H9 (cell line): ENCODE results near the gene NTRK2. TPM values are rescaled to one million over a fixed set of nuclear protein-coding genes. Genes with fewer than 3 reads are reported as not detected.

Experiments used
- DNase-seq: peaks from one replicate; pipeline ENCODE4 v3.0.0-alpha.2; 2017
- H2AFZ ChIP-seq: one replicate; pipeline ENCODE4 v1.6.1; 2013; ENCODE audit warnings: mild to moderate bottlenecking, low read length, control low read depth, moderate library complexity
- H2AK5ac ChIP-seq: 2 replicates; pipeline ENCODE4 v1.6.1; 2013; ENCODE audit warnings: low read length, control low read depth, mixed read lengths; ENCODE audit not compliant: insufficient read length
- H2BK120ac ChIP-seq: one replicate; pipeline ENCODE4 v1.6.1; 2013; ENCODE audit warnings: low read depth, mild to moderate bottlenecking, low read length, control low read depth, inconsistent platforms; ENCODE audit not compliant: poor library complexity, severe bottlenecking
- H2BK12ac ChIP-seq: 2 replicates; pipeline ENCODE4 v1.6.1; 2013; ENCODE audit warnings: low read length, control low read depth, mixed read lengths, low read depth; ENCODE audit not compliant: insufficient read length
- H2BK15ac ChIP-seq: 2 replicates; pipeline ENCODE4 v1.6.1; 2013; ENCODE audit warnings: low read depth, low read length, control low read depth
- H2BK20ac ChIP-seq: one replicate; pipeline ENCODE4 v1.6.1; 2013; ENCODE audit warnings: low read depth, mild to moderate bottlenecking, low read length, control low read depth, inconsistent platforms; ENCODE audit not compliant: poor library complexity, severe bottlenecking
- H2BK5ac ChIP-seq: 2 replicates; pipeline ENCODE4 v1.6.1; 2013; ENCODE audit warnings: low read length, control low read depth, mixed read lengths; ENCODE audit not compliant: insufficient read length
- H3K14ac ChIP-seq: 2 replicates; pipeline ENCODE4 v1.6.1; 2013; ENCODE audit warnings: low read length, control low read depth; ENCODE audit not compliant: insufficient read depth
- H3K18ac ChIP-seq: 2 replicates; pipeline ENCODE4 v1.6.1; 2013; ENCODE audit warnings: low read depth, mild to moderate bottlenecking, mixed read lengths, low read length, control low read depth; ENCODE audit not compliant: insufficient read length
- H3K23ac ChIP-seq: 2 replicates; pipeline ENCODE4 v1.6.1; 2013; ENCODE audit warnings: low read length, control low read depth, mixed read lengths, low read depth; ENCODE audit not compliant: insufficient read length
- H3K23me2 ChIP-seq: 2 replicates; pipeline ENCODE4 v1.6.1; 2013; ENCODE audit warnings: low read depth, mild to moderate bottlenecking, mixed read lengths, low read length, control low read depth; ENCODE audit not compliant: insufficient read length, poor library complexity, severe bottlenecking
- H3K27ac ChIP-seq: 2 replicates; pipeline ENCODE4 v1.5.1; 2013; ENCODE audit warnings: low read length, control low read depth, mixed read lengths, low read depth; ENCODE audit not compliant: insufficient read length
- H3K27me3 ChIP-seq: 2 replicates; pipeline ENCODE4 v1.6.1; 2013; ENCODE audit warnings: low read length, control low read depth, inconsistent platforms; ENCODE audit not compliant: insufficient read depth
- H3K4ac ChIP-seq: 2 replicates; pipeline ENCODE4 v1.6.1; 2013; ENCODE audit warnings: low read depth, mild to moderate bottlenecking, control low read depth, inconsistent platforms, low read length, moderate library complexity
- H3K4me1 ChIP-seq: 2 replicates; pipeline ENCODE4 v1.6.1; 2013; ENCODE audit warnings: low read length, control low read depth, inconsistent platforms; ENCODE audit not compliant: insufficient read depth
- H3K4me2 ChIP-seq: 2 replicates; pipeline ENCODE4 v1.6.1; 2013; ENCODE audit warnings: low read length, control low read depth, mixed read lengths; ENCODE audit not compliant: insufficient read length, insufficient read depth
- H3K56ac ChIP-seq: 2 replicates; pipeline ENCODE4 v1.6.1; 2013; ENCODE audit warnings: low read depth, mild to moderate bottlenecking, mixed read lengths, low read length, control low read depth; ENCODE audit not compliant: insufficient read length
- H3K79me1 ChIP-seq: 2 replicates; pipeline ENCODE4 v1.6.1; 2013; ENCODE audit warnings: low read depth, mild to moderate bottlenecking, moderate library complexity, low read length, control low read depth, inconsistent platforms; ENCODE audit not compliant: insufficient read depth, poor library complexity, severe bottlenecking
- H3K79me2 ChIP-seq: 2 replicates; pipeline ENCODE4 v1.6.1; 2013; ENCODE audit warnings: low read length, control low read depth, inconsistent platforms; ENCODE audit not compliant: insufficient read depth
- H3K9ac ChIP-seq: 2 replicates; pipeline ENCODE4 v1.6.1; 2013; ENCODE audit warnings: low read length, control low read depth, mixed read lengths; ENCODE audit not compliant: insufficient read length; ENCODE audit errors: extremely low read depth
- H3K9me3 ChIP-seq: one replicate; pipeline ENCODE4 v1.6.1; 2013; ENCODE audit warnings: low read depth, low read length, inconsistent platforms; ENCODE audit not compliant: control insufficient read depth
- H3T11ph ChIP-seq: one replicate; pipeline ENCODE4 v1.6.1; 2013; ENCODE audit warnings: mild to moderate bottlenecking, low read length, control low read depth, inconsistent platforms
- H4K20me1 ChIP-seq: one replicate; pipeline ENCODE4 v1.6.1; 2013; ENCODE audit not compliant: control insufficient read depth, insufficient read length, insufficient read depth
- H4K5ac ChIP-seq: 2 replicates; pipeline ENCODE4 v1.6.1; 2013; ENCODE audit warnings: low read depth, mild to moderate bottlenecking, mixed read lengths, low read length, control low read depth; ENCODE audit not compliant: insufficient read length
- H4K8ac ChIP-seq: replicated peaks from 2 replicates; pipeline ENCODE4 v1.6.1; 2013; ENCODE audit warnings: low read length, control low read depth, mixed read lengths, low read depth; ENCODE audit not compliant: insufficient read length
- H4K91ac ChIP-seq: 2 replicates; pipeline ENCODE4 v1.6.1; 2013; ENCODE audit warnings: low read depth, mild to moderate bottlenecking, moderate library complexity, mixed read lengths, low read length, control low read depth; ENCODE audit not compliant: insufficient read length
- H3K27ac Mint-ChIP-seq, 3 experiments: 2 replicates in 2 of 3; 3 replicates in 1 of 3; pipeline ENCODE4 v1.8.0; 2020 to 2021; ENCODE audit warnings: mixed read lengths in 3 of 3, mild to moderate bottlenecking in 1 of 3, moderate library complexity in 1 of 3
- H3K27me3 Mint-ChIP-seq: 2 replicates; pipeline ENCODE4 v1.8.0; 2021; ENCODE audit warnings: low read depth, mild to moderate bottlenecking, moderate library complexity, mixed read lengths
- H3K36me3 Mint-ChIP-seq, 3 experiments: 2 replicates in 2 of 3; 3 replicates in 1 of 3; pipeline ENCODE4 v1.8.0; 2020 to 2021; ENCODE audit warnings: low read depth in 3 of 3, mixed read lengths in 3 of 3; ENCODE audit not compliant: insufficient read depth in 1 of 3
- H3K4me1 Mint-ChIP-seq, 2 experiments: 2 replicates each; pipeline ENCODE4 v1.8.0; 2020; ENCODE audit warnings: mixed read lengths in 2 of 2
- H3K4me3 Mint-ChIP-seq, 2 experiments: 2 replicates in 1 of 2; 3 replicates in 1 of 2; pipeline ENCODE4 v1.8.0; 2020 to 2021; ENCODE audit warnings: mild to moderate bottlenecking in 2 of 2, mixed read lengths in 2 of 2, moderate library complexity in 1 of 2
- H3K9me3 Mint-ChIP-seq, 2 experiments: 2 replicates in 1 of 2; 3 replicates in 1 of 2; pipeline ENCODE4 v1.8.0; 2020; ENCODE audit warnings: mild to moderate bottlenecking in 2 of 2, mixed read lengths in 2 of 2, moderate library complexity in 1 of 2
- CTCF ChIP-seq: fragments of 200-600 bp; sonication (generic); conservative IDR thresholded peaks from 3 replicates; pipeline ENCODE4 v1.8.0; 2021; ENCODE audit warnings: antibody characterized with exemption, mild to moderate bottlenecking
- whole genome bisulfite sequencing: extraction: QIAGEN DNeasy Blood & Tissue Kit; methylation state at CpG from one replicate; pipeline ENCODE4 v1.1.7; 2013; ENCODE audit warnings: missing lambda C conversion rate, low lambda C conversion rate, mixed read lengths; ENCODE audit not compliant: insufficient read length; ENCODE audit errors: extremely low coverage; 5-methylcytosine and 5-hydroxymethylcytosine counted together
- total RNA-seq: library from RNA; stranded (reverse); gene quantifications from 2 replicates; pipeline ENCODE4 v1.2.1, GENCODE V29; 2021

NTRK2 gene
- total RNA-seq, 1 experiment from 2014 or later, result 0.02 TPM

DNA sequence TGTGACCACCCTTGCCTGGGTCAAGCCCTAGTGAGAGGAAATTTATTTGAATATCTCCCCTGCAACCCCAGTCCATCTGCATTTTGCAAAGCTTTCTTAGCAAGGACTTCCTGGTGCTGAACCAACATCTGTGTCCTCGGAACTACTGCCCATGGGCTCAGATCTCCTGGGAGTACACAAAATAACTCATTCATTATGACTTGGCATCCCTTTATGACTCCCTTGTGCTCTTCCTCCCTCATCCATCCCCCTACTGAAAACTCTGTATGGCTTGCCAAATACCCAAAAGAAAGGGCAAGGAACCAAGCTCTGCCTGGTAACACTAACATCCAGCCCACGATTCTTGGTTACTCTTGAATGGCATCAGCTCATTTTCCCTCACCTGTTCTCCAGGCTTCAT, 368.5 kb downstream of the NTRK2 start:
- Histone ChIP-seq H3K14ac (no peak overlapping the region), H3T11ph (no peak overlapping the region), H3K27ac (no peak overlapping the region), H3K4me1 (no peaks in the 10 kb centered on the region), H3K27me3 (no peaks in the 10 kb centered on the region), H3K4ac (no peak overlapping the region), H3K9ac (no peak overlapping the region), H3K9me3 (no peaks in the 10 kb centered on the region), H2BK5ac (no peak overlapping the region), H2BK120ac (no peak overlapping the region), H3K23me2 (no peaks in the 10 kb centered on the region), H3K4me2 (no peak overlapping the region), H2BK12ac (no peak overlapping the region), H4K91ac (no peak overlapping the region), H3K79me1 (no peaks in the 10 kb centered on the region), H3K23ac (no peak overlapping the region), H3K79me2 (no peaks in the 10 kb centered on the region), H2BK20ac (no peak overlapping the region), H3K56ac (no peak overlapping the region), H4K20me1 (no peaks in the 10 kb centered on the region), H4K5ac (no peak overlapping the region), H2AK5ac (no peak overlapping the region), H2AFZ (no peak overlapping the region), H4K8ac (no peak overlapping the region), H2BK15ac (no peak overlapping the region), H3K18ac (no peak overlapping the region)
- H3K36me3 Mint-ChIP-seq, result no peaks in the 10 kb centered on the region
- H3K27ac Mint-ChIP-seq, result no peak overlapping the region
- H3K27me3 Mint-ChIP-seq, result no peaks in the 10 kb centered on the region; the same call in 1 of the 2 replicates
- H3K4me3 Mint-ChIP-seq, result no peak overlapping the region
- DNase-seq, result no peak
- H3K4me1 Mint-ChIP-seq, result no peaks in the 10 kb centered on the region; a peak in 1 of 4 replicates
- no CpG with 5 or more reads among the region's 2 CpGs for WGBS
- H3K9me3 Mint-ChIP-seq, result no peaks in the 10 kb centered on the region
- no peak for TF ChIP-seq CTCF
